Vagina (tissue), 2 donors: ENCODE data around the gene KIF5A.

Experiments
- POLR2A ChIP-seq, 2 donors: fragments of 450-650 bp; IDR thresholded peaks; one replicate each; pipeline ENCODE4 v1.6.1; 2017; ENCODE audit warnings: antibody characterized with exemption in 2 of 2, mild to moderate bottlenecking in 2 of 2, moderate library complexity in 2 of 2
- TF ChIP-seq, protein P1 (sequence below), 3 experiments: fragments of 450-650 bp in 2 of 3; fragments of 200-600 bp in 1 of 3; sonication (generic) in 1 of 3; IDR thresholded peaks; one replicate each; pipeline ENCODE4 v1.5.1; 2017 to 2019; ENCODE audit warnings: antibody characterized with exemption in 3 of 3, mild to moderate bottlenecking in 2 of 3, moderate library complexity in 2 of 3

GRCh38 chr12:57606399-57606798 lies 56.6 kb downstream of the KIF5A start:
- TF ChIP-seq, protein P1, sequence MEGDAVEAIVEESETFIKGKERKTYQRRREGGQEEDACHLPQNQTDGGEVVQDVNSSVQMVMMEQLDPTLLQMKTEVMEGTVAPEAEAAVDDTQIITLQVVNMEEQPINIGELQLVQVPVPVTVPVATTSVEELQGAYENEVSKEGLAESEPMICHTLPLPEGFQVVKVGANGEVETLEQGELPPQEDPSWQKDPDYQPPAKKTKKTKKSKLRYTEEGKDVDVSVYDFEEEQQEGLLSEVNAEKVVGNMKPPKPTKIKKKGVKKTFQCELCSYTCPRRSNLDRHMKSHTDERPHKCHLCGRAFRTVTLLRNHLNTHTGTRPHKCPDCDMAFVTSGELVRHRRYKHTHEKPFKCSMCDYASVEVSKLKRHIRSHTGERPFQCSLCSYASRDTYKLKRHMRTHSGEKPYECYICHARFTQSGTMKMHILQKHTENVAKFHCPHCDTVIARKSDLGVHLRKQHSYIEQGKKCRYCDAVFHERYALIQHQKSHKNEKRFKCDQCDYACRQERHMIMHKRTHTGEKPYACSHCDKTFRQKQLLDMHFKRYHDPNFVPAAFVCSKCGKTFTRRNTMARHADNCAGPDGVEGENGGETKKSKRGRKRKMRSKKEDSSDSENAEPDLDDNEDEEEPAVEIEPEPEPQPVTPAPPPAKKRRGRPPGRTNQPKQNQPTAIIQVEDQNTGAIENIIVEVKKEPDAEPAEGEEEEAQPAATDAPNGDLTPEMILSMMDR (IDR thresholded peaks at IDR 0.05): no peak
- TF ChIP-seq POLR2A (IDR thresholded peaks at IDR 0.05): no peak
